ENCODE results near the gene FGD6.
"Not testable (repeated sequence)": the region's sequence is repeated elsewhere in the genome, so short reads cannot be mapped to it uniquely, and the experiment has no call there.

FGD6 gene

DNA sequence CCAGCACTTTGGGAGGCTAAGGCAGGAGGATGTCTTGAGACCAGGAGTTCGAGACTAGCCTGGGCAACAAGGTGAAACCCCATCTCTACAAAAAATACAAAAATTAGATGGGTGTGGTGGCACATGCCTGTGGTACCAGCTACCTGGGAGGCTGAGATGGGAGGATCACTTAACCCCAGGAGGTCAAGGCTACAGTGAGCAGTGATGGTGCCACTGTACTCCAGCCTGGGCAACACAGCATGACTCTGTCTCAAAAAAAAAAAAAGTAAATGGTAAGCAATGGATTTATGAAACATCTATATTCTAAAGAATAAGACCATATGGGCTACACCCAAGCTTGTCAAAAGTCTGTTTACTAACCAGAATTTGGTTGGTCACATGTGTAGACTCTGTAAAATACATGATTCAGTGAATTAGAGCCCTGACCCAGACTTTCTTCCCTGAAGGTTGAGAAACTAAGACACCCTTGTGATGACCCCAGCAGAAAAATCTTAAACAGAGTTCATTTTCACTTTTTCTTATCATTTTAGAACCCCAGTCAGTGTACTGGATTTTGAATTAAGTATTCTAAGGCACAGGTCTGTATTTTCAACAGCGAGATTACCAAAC lies 12.1 kb downstream of the FGD6 start:
- DNase-seq (ENCODE audit: low read depth, low spot score) = no peak

DNA sequence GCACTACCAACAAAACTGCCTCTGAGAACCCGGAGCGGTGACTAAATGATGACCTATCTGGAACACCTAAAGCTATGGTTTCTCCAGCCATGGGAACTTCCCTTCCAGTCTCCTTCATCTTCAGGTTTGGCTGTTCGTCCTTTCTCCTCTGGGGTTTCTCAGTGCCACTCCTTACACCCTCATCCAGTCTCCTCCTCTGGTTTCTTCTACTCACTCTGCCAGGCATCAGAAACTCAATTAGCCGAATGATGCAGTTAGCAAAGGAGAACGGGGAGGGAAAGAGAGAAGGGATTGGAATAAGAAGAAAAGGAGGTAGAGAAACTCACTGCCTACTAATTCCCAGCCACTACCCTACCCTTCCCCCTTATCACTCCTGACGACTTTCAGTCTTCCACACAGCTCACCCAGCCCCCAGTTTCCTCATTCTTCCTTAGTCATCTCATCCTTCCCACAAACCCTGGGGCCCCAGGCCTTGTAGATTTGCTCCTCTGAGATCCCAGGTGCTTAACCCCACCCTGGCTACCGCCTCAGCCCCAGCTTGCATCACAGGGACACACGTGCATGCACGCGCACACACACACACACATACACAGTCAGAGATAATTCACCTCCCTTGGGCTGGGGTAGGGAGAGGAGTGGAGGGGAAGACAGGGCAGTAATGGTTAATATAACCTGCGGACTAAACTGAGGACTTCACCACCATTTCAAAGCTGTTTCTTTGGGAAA lies 13.0 kb downstream of the FGD6 start:
- DNase-seq (ENCODE audit: low read depth, low spot score) = no peak

DNA sequence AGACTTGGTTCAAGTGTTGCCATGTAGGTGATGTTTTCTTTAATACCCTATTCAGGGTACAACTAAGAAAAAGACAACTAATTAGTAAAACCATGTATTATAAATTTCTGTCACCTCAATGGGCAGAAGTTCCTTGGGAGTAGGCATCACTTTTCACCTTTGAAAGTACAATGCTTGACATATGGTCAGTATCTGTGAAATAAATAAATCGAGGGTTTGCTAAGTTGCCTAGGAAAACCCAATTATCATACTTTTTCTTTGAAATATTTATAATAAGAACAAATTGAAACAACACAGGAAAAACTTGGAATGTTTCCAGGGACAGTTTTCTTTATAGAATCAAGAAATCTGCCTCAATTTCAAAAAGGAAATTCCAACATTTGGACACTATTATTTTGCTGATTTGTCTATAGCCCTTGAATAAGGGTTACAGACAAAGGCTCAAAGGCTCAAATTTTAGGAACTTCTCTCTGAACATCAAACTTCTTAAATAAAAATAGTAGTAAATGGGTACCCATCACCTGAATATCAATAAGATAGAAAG lies 13.7 kb downstream of the FGD6 start:
- DNase-seq (ENCODE audit: low read depth, low spot score) = no peak

DNA sequence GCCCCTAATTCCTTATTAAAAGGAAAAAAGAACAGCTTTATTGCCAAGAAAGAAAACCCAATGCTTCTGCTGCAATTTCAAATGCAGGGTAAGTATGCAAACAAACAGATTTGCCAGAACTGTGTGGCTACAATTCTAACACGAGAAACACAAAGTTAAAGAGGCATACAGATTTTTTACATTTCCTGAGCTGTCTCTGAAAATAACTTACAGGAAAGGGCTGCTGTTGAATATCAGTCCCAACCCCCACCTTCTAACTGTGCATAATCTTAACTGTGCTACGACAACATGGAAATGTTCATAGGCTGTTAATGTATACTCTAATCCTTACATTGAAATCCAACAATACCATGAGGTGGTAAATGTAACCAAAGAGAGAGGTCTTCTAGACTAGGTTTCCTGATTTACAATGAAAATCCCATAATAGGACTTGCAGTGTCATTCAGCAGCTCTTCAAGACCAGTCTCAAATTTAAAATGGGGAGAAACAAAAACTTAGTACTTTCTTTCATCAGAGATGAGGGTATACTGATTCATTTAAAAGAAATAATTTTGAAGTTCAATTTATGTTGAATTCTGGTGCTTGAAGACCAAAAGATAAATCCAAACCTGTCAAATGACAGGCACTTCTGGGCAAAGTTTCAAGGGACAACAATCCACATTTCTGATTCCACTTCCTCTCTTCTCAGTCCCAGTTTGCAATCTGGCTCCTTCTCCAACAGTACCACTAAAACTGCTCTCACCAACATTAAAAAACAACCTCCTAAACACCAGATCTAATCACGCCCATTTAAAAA lies 14.4 kb downstream of the FGD6 start:
- no peak for DNase-seq (ENCODE audit: low read depth, low spot score)

DNA sequence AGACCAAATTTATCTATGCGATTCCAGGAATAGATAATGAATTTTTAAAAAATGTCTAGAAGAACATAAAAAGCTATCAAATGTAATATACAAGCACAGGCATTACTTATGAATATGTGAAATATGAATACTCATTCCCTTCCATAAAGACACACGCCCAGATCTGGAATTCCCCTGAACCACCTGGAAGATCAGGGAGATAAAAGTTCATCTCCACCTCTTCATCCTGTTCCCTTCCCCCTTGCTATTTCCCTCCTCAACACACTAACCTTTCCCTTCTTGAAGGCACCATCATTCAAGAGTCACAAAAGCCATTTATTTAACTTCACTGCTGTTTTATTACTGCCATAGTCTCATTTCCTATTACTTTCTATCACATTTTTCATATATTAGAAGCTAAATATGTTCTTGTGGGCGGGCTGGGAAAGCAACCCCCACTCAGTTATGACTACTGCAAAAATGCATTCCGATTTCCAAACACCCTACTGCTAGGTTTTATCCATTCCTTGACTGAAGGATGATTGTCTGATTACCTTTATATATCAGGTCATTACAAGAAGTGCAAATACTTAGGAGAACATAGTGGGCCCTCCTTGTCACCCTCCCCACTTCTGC lies 16.1 kb downstream of the FGD6 start:
- no peak for DNase-seq (ENCODE audit: low read depth, low spot score)

DNA sequence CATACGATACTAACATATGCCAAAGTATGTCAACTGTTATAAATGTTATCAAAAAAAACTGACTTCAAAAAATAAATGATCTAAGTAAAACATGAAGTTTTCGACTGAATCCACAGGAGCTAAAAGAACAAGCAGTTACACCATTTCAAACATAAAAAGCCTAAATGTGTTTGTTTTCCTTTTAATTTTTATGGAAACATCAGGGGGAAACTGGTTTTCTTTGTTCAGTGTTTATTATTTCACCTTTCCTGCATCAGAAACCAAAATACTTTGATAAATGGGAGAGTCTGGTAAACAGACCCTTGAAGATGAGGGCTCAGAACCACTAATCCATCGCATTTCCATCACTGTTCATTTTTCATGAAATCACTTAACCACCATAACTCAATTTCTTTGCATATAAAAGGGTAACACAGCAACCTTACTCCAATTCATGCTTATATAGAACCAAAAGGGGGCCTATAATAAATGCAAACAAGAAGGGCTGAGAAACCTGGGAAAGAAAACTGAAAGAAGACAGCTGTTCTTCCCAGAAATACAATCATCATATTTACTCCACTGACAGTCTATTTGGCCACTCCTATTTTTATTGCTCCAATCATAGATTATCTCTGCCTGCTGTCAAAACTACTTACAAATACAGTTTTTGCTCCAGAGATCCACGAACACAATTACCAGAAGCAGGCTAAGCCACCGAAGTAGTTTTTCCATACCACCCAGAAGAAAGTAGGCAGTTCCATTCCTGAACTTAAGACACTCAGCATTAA lies 17.0 kb downstream of the FGD6 start:
- no peak for DNase-seq (ENCODE audit: low read depth, low spot score)

DNA sequence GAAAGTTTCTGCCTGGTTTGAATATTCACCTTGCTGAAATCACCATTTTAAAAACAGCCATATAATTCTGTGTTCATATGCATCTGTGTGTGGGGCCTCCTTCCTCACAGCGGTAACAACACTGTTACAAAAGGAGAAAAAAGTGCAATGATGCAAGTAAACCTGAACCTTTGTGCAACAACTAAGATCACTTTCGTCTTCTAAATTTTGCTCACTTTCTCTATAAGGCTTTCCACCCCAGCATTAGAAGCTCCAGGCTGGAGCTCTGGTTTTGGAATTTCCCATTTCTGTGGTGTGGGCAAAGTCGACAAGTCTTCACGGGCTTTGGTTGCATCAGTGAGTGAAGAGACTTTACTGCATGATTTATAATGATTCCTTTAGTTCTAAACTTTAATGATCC lies 18.4 kb downstream of the FGD6 start:
- no peak for DNase-seq (ENCODE audit: low read depth, low spot score)

DNA sequence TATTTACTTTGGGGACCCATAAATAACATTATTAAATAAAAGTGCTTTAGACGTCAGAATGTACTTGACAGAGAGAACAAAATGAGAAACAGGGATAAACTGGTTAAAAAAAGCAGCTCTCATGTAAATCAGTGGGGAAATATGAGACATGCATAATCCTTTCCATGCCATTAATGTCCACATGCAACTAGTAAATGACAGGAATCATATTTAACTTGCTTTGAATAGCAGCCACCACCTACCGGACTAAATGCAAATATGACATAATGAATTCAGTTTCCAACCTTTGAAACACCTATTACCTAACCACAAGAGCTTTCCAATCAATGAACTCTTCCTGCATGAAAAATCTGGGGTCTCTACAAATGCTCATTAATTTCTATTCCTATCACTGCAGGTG lies 19.6 kb downstream of the FGD6 start:
- DNase-seq (ENCODE audit: low read depth, low spot score) = no peak

DNA sequence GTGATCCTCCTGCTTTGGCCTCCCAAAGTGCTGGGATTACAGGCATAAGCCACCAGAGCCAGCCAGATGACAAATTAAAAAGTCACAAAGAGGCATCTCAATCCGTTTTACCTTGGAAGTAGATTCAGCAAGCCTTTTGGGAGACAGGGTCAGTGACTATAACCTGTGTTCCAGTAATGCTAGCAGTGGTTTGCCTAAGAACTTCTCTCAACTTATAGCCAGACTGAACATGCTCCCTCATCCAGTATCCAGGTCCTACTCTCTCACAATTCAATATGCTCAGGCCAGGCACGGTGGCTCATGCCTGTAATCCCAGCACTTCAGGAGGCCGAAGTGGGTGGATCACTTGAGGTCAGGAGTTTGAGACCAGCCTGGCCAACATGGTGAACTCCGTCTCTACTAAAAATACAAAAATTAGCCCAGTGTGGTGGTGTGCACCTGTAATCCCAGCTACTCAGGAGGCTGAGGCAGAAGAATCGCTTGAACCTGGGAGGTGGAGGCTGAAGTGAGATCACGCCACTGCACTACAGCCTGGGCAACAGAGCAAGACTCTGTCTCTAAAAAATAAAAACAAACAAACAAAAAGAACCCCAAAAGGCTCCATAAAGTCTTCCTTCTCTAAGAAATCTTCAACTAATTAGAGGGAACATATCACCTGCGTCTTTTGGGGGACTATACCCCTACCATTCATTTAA lies 20.2 kb downstream of the FGD6 start:
- not testable (repeated sequence) for DNase-seq (ENCODE audit: low read depth, low spot score)

DNA sequence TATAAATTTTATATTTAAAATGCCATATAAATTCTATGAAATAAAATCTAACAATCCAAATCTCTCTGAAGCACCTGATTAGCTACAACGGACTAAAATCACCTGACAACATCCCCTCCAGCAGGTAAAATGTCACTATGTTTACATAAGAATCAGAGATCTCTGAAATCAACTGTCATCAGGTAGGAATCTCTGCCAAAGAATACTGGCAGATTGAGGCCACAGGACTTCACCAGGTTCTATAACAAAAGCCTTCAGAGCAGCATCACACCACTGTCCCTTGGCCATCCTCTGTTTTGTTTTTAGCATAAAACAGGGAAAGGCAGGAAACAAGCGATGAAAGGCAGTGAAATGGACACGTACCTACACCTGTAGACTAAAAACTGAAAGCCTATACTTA lies 22.1 kb downstream of the FGD6 start:
- no peak for DNase-seq (ENCODE audit: low read depth, low spot score)

DNA sequence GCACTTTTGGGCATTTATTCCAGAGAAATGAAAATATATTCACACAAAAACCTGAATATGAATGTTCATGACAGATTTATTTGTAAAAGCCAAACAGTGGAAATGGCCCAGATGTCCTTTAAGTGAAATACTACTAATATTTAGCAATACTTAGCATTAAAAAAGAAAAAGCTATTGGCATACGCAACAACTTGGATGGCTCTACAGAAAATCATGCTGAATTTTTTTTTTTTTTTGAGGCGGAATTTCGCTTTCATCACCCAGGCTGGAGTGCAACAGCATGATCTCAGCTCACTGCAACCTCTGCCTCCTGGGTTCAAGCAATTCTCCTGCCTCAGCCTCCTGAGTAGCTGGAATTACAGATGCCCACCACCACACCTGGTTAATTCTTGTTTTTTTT lies 24.1 kb downstream of the FGD6 start:
- DNase-seq (ENCODE audit: low read depth, low spot score) = no peak

DNA sequence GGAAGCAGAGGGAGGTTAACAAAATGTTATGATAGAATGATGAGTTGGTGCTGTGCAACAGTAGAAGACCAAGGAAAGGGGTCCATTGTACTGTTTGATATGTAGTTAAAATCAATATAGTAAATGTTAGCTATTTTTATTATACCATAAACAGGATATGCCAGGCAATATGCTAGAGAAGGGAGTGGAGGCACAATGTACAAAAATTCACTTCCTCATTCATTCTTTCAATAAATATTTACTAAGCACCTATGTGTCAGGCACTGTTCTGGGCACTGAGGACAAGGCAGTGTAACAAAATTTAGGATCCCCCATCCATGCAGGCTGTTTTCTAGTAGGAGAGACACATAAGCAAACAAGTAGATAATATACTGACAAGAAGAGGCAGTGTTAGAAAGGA lies 25.0 kb downstream of the FGD6 start:
- DNase-seq (ENCODE audit: low read depth, low spot score) = no peak

DNA sequence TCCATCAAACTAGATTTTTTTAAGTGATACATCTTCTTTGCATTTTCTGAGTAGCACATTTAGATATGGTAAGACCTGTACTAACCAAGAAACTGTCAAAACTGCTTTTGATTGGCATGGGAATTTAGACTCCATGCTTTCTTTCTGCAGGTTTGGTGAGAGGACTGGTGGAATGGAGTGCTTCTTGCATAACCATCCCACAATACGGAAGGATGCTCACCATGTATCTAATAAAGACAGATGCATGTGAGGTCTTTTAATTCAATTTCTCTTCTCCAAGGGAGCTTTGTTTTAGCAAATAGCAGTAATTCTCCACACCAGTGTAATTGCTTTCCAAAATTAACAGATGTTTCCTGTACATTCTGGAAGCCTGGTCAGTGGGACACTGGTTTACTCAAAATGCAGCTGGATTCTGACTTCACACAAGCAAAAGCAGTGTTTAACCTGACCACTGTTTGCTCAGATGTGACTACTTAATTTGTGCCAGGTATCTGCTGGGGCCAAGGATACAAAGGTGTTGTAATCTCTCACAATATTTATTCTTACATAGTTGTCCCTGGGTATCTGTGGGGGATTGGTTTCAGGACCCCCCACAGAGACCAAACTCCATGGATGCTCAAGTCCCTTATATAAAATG lies 26.1 kb downstream of the FGD6 start:
- DNase-seq (ENCODE audit: low read depth, low spot score) = no peak

DNA sequence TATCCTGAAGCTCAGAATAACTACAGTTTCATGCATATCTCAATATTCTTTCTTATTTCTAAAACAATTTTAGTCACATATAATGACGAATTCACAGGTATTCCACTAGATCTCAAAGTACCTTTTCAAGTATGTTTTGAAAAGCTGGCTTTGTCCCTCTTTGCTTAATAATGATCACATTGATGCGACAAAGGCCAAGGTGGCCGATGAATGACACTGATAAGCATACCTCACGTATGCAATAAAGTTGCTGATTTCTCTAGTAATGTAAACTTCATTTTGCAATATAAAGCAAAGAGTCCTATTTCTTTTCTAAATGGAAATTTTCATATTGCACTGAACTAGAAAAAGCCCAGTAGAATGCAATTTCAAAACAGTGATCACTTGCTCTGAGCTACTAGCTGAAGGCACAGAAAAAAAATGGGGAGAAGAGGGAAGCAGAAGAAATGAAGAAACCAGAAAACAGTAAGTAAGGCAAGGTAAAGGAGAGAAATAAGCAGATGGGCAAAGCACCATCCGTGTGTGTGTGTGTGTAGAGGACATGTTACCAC lies 29.3 kb downstream of the FGD6 start:
- DNase-seq (ENCODE audit: low read depth, low spot score) = no peak

DNA sequence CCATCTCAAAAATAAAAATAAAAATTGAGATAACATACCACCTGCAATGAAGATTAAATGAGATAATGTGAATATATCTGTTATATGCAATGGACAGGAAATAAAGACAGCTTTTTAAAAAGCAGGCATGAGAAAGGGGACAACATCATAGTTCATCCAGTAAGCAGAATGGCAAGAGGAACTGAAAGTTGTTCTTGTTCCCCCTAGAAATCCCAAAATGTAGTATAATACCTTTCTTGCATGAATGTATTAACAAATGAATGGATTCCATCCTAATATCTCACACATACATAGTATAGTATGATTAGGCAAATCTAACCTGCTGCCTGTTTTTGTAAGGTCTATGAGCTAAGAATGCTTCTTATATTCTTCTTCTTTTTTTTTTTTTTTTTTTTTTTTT lies 31.4 kb downstream of the FGD6 start:
- DNase-seq (ENCODE audit: low read depth, low spot score) = no peak

DNA sequence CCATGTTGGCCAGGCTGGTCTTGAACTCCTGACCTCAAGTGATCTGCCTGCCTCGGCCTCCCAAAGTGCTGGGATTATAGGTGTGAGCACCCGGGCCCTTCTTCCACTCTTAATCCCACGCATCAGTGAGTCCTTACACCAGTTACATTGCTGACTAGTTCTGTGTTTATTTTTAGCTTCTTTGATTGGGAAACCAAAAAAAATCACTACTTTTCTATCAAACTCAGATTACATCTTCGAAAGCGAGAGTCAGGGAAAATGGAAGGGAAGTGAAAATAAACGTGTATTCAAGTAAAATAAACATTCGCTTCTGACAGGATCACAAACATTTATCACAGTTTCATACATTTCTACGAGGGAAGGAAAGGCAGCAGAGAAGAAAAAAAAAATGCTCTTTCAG lies 32.2 kb downstream of the FGD6 start:
- no peak for DNase-seq (ENCODE audit: low read depth, low spot score)

DNA sequence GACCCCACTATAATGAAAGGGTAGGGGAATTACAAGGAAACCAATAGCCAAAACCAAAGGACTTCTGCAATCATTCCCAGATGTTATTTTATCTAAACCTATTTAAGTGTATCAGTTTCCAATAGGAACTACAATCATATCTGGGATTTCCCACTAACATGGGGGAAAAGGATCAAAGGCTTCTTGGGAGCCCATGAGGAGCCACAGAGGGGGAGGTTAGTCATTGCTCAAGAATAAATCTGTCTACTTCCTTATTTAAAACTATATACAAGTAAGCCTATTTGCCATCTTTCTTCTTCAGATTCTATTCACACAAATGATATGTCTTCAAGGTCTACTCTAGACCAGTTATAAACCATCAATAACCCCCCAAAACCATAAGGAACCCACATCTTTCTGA lies 33.1 kb downstream of the FGD6 start:
- DNase-seq (ENCODE audit: low read depth, low spot score) = no peak

DNA sequence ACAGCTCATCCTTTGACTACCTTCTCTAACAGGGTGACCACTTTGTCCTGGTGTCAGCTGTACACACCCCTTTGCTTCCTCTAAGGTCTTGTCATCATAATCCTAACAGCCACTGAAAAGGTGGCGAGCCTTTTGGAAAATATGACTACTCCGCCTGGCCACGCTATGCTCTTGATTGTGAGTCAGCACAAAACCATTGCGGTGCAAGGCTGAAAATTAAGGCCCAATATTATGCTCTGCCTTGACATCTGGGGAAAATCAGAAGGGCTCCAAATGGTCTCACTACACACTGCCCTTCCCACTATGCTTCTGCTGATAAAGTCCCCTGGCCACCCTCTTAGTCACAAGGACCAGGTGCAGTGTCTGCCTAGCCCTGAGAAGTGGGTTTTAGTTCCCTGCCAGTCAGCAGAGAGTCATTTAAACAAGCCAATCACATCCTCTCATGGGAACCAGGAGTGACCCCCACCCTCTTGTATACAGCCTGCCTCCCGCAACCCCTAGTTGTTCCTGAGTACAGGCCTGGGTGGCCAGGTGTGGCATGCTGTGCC lies 34.3 kb downstream of the FGD6 start:
- DNase-seq (ENCODE audit: low read depth, low spot score) = no peak

DNA sequence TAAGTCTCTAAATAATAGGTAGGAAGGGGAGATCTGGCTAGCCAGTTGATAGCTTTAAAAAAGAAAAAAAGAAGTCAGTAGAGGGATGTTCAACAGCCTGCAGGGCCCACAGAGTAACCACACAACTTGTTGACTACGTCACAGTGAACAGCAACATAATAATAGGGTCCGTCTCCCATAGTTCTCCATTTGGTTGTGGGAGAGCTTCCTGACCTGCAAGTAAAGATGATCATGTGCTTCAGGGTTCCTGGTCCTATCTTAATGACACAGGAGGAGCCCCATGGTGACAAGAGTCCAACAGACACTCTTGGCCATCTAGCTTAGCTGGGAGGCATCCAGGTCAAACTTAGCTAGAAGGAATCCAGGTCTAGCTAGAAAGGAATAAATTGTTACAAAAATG lies 36.2 kb downstream of the FGD6 start:
- no peak for DNase-seq (ENCODE audit: low read depth, low spot score)

DNA sequence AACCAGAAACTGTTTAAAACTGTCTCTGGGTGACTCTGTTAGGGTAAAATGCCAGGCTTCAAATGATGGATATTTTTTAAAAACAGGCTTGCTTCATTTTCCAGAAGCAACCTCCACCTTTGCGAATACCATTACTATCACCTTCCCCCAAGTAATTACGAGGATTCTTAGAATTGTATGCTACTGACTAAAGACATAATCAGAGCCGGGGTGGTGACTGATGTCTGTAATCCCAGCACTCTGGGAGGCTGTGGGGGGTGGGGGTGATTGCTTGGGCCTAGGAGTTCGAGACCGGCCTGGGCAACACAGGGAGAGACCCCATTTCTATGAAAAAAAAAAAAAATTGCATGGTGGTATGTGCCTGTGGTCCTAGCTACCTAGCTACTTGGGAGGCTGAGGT lies 38.3 kb downstream of the FGD6 start:
- DNase-seq (ENCODE audit: low read depth, low spot score) = no peak
